AG04450 (cell line): ENCODE results near the gene NANOS2. TPM values are rescaled to one million over a fixed set of nuclear protein-coding genes. Genes with fewer than 3 reads are reported as not detected.

Experiments used
- CTCF ChIA-PET: fragments of 300-600, 350-600 bp; formaldehyde crosslinking; extraction: SDS; loops from one replicate; lab custom pipeline; 2022; ENCODE audit warnings: antibody characterized with exemption, inconsistent platforms; lab: Charles Lee
- POLR2A ChIA-PET: fragments of 350-600 bp; formaldehyde crosslinking; extraction: SDS; loops from one replicate; lab custom pipeline; 2021; ENCODE audit warnings: antibody characterized with exemption, inconsistent platforms; lab: Yijun Ruan, JAX
- DNase-seq: peaks from one replicate; pipeline ENCODE4 v3.0.0-alpha.2; 2011; ENCODE audit warnings: low read depth, low spot score
- H3K27ac ChIP-seq: one replicate; pipeline ENCODE4 v1.5.1; 2012; ENCODE audit warnings: low read depth, low read length, control low read depth
- H3K27me3 ChIP-seq: one replicate; pipeline ENCODE4 v1.6.0; 2012; ENCODE audit warnings: low read length; ENCODE audit not compliant: control insufficient read depth, insufficient read depth
- H3K4me3 ChIP-seq: 2 replicates; pipeline ENCODE4 v1.5.1; 2011; ENCODE audit warnings: mild to moderate bottlenecking, low read depth, low read length, control low read depth
- H3K9me3 ChIP-seq: 2 replicates; pipeline ENCODE4 v1.5.1; 2012; ENCODE audit warnings: low read length; ENCODE audit not compliant: control insufficient read depth, insufficient read depth
- polyA plus RNA-seq: library from polyadenylated mRNA; depleted of rRNA; stranded (reverse); fragments of >200 nt; gene quantifications from 2 replicates; pipeline ENCODE4 v1.2.3, GENCODE V29; 2011
- TF ChIP-seq, protein P1 (sequence below): IDR thresholded peaks from 2 replicates; pipeline ENCODE4 v1.5.1; 2011; ENCODE audit warnings: low read depth, low read length, control low read depth, inconsistent platforms

NANOS2 gene
- polyA plus RNA-seq, 1 experiment: not detected

- ChIA-PET CTCF (interaction anchor here (1.0 to 2.5 kb wide), 3 partner anchors 16 to 64 kb away, joined by 5 to 22 read pairs (median 5); partner anchors contain the start of genes FOXA3 and SYMPK), POLR2A (no interaction called here)
- no peak for DNase-seq
These were observed 33.3 kb downstream of the NANOS2 start for GRCh38 chr19:45881082-45881908.

GRCh38 chr19:45879971-45880370 lies 34.6 kb downstream of the NANOS2 start:
- no peak for DNase-seq
- POLR2A ChIA-PET: no interaction called here
- CTCF ChIA-PET: interaction anchor here (1.4 to 1.7 kb wide), 2 partner anchors 16 to 63 kb away, joined by 7 read pairs; partner anchors contain the start of gene FOXA3

More at GRCh38 chr19:45881082-45881908, 33.3 kb downstream of the NANOS2 start:
- peaks cover 6% of the 10 kb centered on the region; the same call in 1 of the 2 replicates for H3K9me3 ChIP-seq
- H3K27ac ChIP-seq: no peak overlapping the region
- TF ChIP-seq, protein P1, sequence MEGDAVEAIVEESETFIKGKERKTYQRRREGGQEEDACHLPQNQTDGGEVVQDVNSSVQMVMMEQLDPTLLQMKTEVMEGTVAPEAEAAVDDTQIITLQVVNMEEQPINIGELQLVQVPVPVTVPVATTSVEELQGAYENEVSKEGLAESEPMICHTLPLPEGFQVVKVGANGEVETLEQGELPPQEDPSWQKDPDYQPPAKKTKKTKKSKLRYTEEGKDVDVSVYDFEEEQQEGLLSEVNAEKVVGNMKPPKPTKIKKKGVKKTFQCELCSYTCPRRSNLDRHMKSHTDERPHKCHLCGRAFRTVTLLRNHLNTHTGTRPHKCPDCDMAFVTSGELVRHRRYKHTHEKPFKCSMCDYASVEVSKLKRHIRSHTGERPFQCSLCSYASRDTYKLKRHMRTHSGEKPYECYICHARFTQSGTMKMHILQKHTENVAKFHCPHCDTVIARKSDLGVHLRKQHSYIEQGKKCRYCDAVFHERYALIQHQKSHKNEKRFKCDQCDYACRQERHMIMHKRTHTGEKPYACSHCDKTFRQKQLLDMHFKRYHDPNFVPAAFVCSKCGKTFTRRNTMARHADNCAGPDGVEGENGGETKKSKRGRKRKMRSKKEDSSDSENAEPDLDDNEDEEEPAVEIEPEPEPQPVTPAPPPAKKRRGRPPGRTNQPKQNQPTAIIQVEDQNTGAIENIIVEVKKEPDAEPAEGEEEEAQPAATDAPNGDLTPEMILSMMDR: no peak
- no peaks in the 10 kb centered on the region for H3K27me3 ChIP-seq
- no peak overlapping the region for H3K4me3 ChIP-seq

GRCh38 chr19:45879055-45879454 lies 35.5 kb downstream of the NANOS2 start:
- H3K27ac ChIP-seq: no peak overlapping the region
- H3K27me3 ChIP-seq: peaks cover under 1% of the 10 kb centered on the region
- CTCF ChIA-PET: interaction anchor here (0.5 to 1.7 kb wide), 4 partner anchors 8 to 344 kb away, joined by 3 to 9 read pairs (median 7); partner anchors contain the start of gene FOXA3
- DNase-seq: no peak
- H3K4me3 ChIP-seq: no peak overlapping the region
- TF ChIP-seq, protein P1: no peak
- POLR2A ChIA-PET: no interaction called here
- H3K9me3 ChIP-seq: no peaks in the 10 kb centered on the region; the same call in 1 of the 2 replicates

More at GRCh38 chr19:45879971-45880370, 34.6 kb downstream of the NANOS2 start:
- Histone ChIP-seq H3K27ac (no peak overlapping the region), H3K27me3 (no peaks in the 10 kb centered on the region), H3K9me3 (peaks cover 4% of the 10 kb centered on the region; the same call in 1 of the 2 replicates), H3K4me3 (no peak overlapping the region)
- TF ChIP-seq, protein P1: no peak

- no peak overlapping the region for H3K27ac ChIP-seq
- POLR2A ChIA-PET: no interaction called here
- CTCF ChIA-PET: no interaction called here
- no peaks in the 10 kb centered on the region; the same call in 1 of the 2 replicates for H3K9me3 ChIP-seq
- no peak overlapping the region for H3K4me3 ChIP-seq
- DNase-seq: no peak
- TF ChIP-seq, protein P1: no peak
- peaks cover 6% of the 10 kb centered on the region for H3K27me3 ChIP-seq
These were observed 36.4 kb downstream of the NANOS2 start for GRCh38 chr19:45878043-45878794.
